Measurements from ENCODE around the gene RPRD1B. TPM values are rescaled to one million over a fixed set of nuclear protein-coding genes. Genes with fewer than 3 reads are reported as not detected.

Gene RPRD1B
- polyA plus RNA-seq, 1 experiment = 23.7 TPM

DNA sequence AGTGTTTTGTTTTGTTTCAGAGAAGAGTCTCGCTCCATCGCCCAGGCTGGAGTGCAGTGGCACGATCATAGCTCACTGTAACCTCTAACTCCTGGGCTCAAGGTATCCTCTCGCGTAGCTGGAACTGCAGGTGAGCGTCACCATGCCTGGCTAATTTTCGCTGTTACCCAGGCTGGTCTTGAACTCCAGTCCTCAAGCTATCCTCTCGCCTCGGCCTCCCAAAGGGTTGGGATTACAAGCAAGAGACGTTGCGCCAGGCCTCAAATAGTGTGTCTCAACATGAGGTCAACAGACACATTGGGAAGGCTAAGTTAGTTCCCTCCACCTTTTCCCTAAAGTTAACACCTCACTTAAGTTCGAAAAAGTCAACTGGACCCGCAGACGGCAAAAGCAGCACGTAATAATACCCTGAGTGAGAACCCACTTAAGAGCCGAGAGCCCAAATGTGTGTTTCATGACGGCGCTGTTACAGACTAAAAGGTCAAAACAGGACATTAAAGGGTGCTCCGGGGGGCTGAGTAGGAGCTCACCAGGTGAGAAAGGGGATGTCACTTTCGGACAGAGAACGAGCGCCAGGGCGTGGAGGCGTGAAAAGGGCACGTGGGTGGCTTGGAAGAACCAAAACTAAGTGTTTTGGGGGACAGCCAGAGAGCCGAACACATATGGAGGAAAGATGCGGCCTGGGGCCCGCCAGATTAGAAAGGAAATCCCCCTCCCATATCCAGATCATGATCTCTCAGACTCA, 789 bp upstream of the RPRD1B start:
- Histone ChIP-seq H3K27ac (ENCODE audit: low read depth, low read length) (peak overlapping the region; percentile 43), H3K9me3 (ENCODE audit: control insufficient read depth, insufficient read depth, low read length) (no peaks in the 10 kb centered on the region; the same call in 1 of the 2 replicates), H3K4me3 (ENCODE audit: low read depth, low read length) (peak overlapping the region; percentile 95), H3K27me3 (ENCODE audit: control insufficient read depth, insufficient read depth, low read length) (no peaks in the 10 kb centered on the region)
- TF ChIP-seq CTCF (IDR thresholded peaks at IDR 0.05; ENCODE audit: low read depth, low read length) = no peak
- CTCF ChIA-PET = interaction anchor here (1.0 to 1.6 kb wide), 4 partner anchors 9 to 469 kb away, joined by 3 to 6 read pairs (median 3); no protein-coding TSS in a partner anchor
- no peak for DNase-seq (ENCODE audit: low read depth, low spot score)
- POLR2A ChIA-PET = interaction anchor here (0.6 to 1.6 kb wide), 6 partner anchors 9 to 52 kb away, joined by 3 to 10 read pairs (median 3); no protein-coding TSS in a partner anchor

- POLR2A ChIA-PET = interaction anchor here (0.7 to 1.6 kb wide), 6 partner anchors 8 to 139 kb away, joined by 3 to 10 read pairs (median 3); no protein-coding TSS in a partner anchor
- TF ChIP-seq CTCF (IDR thresholded peaks at IDR 0.05; ENCODE audit: low read depth, low read length) = no peak
- no peak for DNase-seq (ENCODE audit: low read depth, low spot score)
- no peaks in the 10 kb centered on the region; the same call in 1 of the 2 replicates for H3K9me3 ChIP-seq (ENCODE audit: control insufficient read depth, insufficient read depth, low read length)
- CTCF ChIA-PET = interaction anchor here (0.6 to 1.6 kb wide), 5 partner anchors 10 to 470 kb away, joined by 3 to 6 read pairs (median 3); no protein-coding TSS in a partner anchor
- no peak overlapping the region for H3K27ac ChIP-seq (ENCODE audit: low read depth, low read length)
- H3K27me3 ChIP-seq (ENCODE audit: control insufficient read depth, insufficient read depth, low read length) = no peaks in the 10 kb centered on the region
- H3K4me3 ChIP-seq (ENCODE audit: low read depth, low read length) = peak overlapping the region; percentile 95
Measured at GRCh38 chr20:38034108-38034649, 633 bp downstream of the RPRD1B start.

GRCh38 chr20:38034961-38035360, 1.4 kb downstream of the RPRD1B start:
- Histone ChIP-seq H3K27ac (ENCODE audit: low read depth, low read length) (no peak overlapping the region), H3K4me3 (ENCODE audit: low read depth, low read length) (peak overlapping the region; percentile 95), H3K9me3 (ENCODE audit: control insufficient read depth, insufficient read depth, low read length) (no peaks in the 10 kb centered on the region; the same call in 1 of the 2 replicates), H3K27me3 (ENCODE audit: control insufficient read depth, insufficient read depth, low read length) (no peaks in the 10 kb centered on the region)
- POLR2A ChIA-PET = no interaction called here
- no peak for DNase-seq (ENCODE audit: low read depth, low spot score)
- TF ChIP-seq CTCF (IDR thresholded peaks at IDR 0.05; ENCODE audit: low read depth, low read length) = no peak
- CTCF ChIA-PET = no interaction called here

DNA sequence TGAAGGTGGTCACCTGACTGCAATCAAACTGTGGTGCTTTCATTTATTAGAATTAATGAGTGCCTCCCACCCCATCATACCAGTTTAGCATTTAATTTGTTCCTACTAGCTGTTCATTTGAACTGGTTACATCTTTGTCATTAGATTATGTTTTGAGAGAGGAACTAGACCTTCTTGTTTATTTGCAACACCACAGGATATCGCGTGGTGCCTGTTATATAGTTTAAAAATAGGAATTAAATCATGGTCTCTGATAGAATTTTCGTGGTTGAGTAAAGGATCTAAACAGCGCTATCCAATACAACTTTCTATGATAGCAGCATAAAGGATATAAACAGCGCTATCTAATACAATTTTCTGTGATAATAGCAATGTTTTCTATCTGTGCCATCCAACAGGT, 2.8 kb downstream of the RPRD1B start:
- Histone ChIP-seq H3K9me3 (ENCODE audit: control insufficient read depth, insufficient read depth, low read length) (no peaks in the 10 kb centered on the region; the same call in 1 of the 2 replicates), H3K4me3 (ENCODE audit: low read depth, low read length) (no peak overlapping the region), H3K27me3 (ENCODE audit: control insufficient read depth, insufficient read depth, low read length) (no peaks in the 10 kb centered on the region), H3K27ac (ENCODE audit: low read depth, low read length) (no peak overlapping the region)
- no peak for TF ChIP-seq CTCF (IDR thresholded peaks at IDR 0.05; ENCODE audit: low read depth, low read length)
- ChIA-PET CTCF (interaction anchor here (1.3 to 1.4 kb wide), 2 partner anchors 22 to 184 kb away, joined by 3 to 4 read pairs; no protein-coding TSS in a partner anchor), POLR2A (no interaction called here)
- DNase-seq (ENCODE audit: low read depth, low spot score) = no peak

DNA sequence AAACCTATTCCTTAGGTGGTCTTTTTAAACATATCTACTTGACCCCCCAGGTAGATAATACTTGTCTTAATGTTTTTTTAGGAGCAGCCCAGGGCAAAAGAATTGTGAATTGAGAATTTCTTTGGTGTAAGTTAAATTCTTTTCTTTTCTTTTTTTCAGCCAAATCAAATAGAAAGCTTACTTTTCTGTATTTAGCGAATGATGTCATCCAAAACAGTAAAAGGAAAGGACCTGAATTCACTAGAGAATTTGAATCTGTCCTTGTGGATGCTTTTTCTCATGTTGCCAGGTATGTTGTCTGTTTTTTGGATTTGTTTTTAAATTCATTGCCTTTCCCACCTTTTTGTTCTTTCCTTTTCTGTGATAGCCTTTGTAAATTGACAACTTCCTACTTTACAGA, 6.7 kb downstream of the RPRD1B start:
- no peak for TF ChIP-seq CTCF (IDR thresholded peaks at IDR 0.05; ENCODE audit: low read depth, low read length)
- Histone ChIP-seq H3K9me3 (ENCODE audit: control insufficient read depth, insufficient read depth, low read length) (no peaks in the 10 kb centered on the region), H3K4me3 (ENCODE audit: low read depth, low read length) (no peak overlapping the region), H3K27ac (ENCODE audit: low read depth, low read length) (no peak overlapping the region), H3K27me3 (ENCODE audit: control insufficient read depth, insufficient read depth, low read length) (no peaks in the 10 kb centered on the region)
- DNase-seq (ENCODE audit: low read depth, low spot score) = no peak
- ChIA-PET POLR2A (no interaction called here), CTCF (interaction anchor here (2.9 to 6.0 kb wide), 2 partner anchors 18 to 181 kb away, joined by 11 to 29 read pairs; no protein-coding TSS in a partner anchor)
